LNCAP (cell line): ENCODE results near the gene ZNF117.

Source experiments
- TF ChIP-seq, protein P1 (sequence below): fragments of 450-650 bp; IDR thresholded peaks from 2 replicates; pipeline ENCODE4 v1.5.1; 2017; ENCODE audit warnings: mild to moderate bottlenecking

Gene ZNF117

DNA sequence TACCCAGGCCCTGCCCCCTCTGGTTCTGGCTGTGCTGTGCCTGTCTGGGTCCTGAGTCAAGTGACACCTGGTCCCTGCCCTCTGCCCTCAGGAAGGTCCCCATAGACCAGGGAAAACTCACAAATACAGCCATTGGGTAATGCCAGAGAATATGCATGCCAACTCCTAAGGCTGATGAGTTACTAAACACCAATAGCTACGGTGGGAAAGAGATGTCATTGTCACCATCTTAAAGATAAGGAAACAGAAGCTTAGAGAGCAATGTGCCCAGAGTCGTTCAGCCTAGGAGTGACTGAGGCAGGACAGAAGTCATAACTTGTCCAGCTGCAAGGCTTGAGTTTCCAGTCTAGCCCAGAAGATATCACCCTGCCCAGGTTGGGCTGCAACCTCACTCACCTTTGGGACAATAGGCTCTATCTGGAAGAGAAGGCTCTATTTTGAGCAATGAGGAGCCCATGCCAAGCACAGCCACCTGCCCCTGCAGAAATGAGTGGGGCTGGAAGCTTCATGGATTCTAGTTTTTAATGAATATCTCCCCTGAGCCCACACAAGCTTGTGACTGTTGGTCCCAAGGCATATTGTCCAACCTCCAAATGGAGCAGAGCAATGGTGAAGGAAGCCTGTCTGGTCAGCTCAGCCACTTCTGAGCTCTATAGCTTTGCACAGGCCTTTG is 45.2 kb downstream of the ZNF117 start:
- TF ChIP-seq, protein P1, sequence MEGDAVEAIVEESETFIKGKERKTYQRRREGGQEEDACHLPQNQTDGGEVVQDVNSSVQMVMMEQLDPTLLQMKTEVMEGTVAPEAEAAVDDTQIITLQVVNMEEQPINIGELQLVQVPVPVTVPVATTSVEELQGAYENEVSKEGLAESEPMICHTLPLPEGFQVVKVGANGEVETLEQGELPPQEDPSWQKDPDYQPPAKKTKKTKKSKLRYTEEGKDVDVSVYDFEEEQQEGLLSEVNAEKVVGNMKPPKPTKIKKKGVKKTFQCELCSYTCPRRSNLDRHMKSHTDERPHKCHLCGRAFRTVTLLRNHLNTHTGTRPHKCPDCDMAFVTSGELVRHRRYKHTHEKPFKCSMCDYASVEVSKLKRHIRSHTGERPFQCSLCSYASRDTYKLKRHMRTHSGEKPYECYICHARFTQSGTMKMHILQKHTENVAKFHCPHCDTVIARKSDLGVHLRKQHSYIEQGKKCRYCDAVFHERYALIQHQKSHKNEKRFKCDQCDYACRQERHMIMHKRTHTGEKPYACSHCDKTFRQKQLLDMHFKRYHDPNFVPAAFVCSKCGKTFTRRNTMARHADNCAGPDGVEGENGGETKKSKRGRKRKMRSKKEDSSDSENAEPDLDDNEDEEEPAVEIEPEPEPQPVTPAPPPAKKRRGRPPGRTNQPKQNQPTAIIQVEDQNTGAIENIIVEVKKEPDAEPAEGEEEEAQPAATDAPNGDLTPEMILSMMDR, result no peak

GRCh38 chr7:64938540-64938939 is 52.3 kb downstream of the ZNF117 start:
- TF ChIP-seq, protein P1, result no peak

- TF ChIP-seq, protein P1, result no peak
Measured at GRCh38 chr7:64934478-64934877, 56.4 kb downstream of the ZNF117 start.
